Smooth muscle cell of the brain vasculature (primary cell): ENCODE measurements around the gene SPTLC3.

Experiments used
- DNase-seq: peaks from one replicate; pipeline ENCODE4 v3.0.0-alpha.2; 2012; ENCODE audit warnings: low read depth, low spot score

SPTLC3 gene

GRCh38 chr20:13139459-13140150, 130.8 kb downstream of the SPTLC3 start:
- DNase-seq, result no peak

- DNase-seq, result no peak
Measured at GRCh38 chr20:13140201-13140600, 131.4 kb downstream of the SPTLC3 start.

GRCh38 chr20:13140775-13141174, 132.0 kb downstream of the SPTLC3 start:
- no peak for DNase-seq

- DNase-seq, result no peak
Measured at GRCh38 chr20:13141546-13141945, 132.8 kb downstream of the SPTLC3 start.

- no peak for DNase-seq
Measured at GRCh38 chr20:13142143-13142542, 133.4 kb downstream of the SPTLC3 start.

GRCh38 chr20:13147071-13147963, 138.5 kb downstream of the SPTLC3 start:
- peak; percentile 79 for DNase-seq

- DNase-seq, result peak; percentile 15
Measured at GRCh38 chr20:13147971-13148370, 139.2 kb downstream of the SPTLC3 start.

- no peak for DNase-seq
Measured at GRCh38 chr20:13148402-13148801, 139.6 kb downstream of the SPTLC3 start.

GRCh38 chr20:13148961-13149360, 140.2 kb downstream of the SPTLC3 start:
- DNase-seq, result no peak

- no peak for DNase-seq
Measured at GRCh38 chr20:13149371-13150105, 140.8 kb downstream of the SPTLC3 start.

- no peak for DNase-seq
Measured at GRCh38 chr20:13158369-13158768, 149.6 kb downstream of the SPTLC3 start.

- no peak for DNase-seq
Measured at GRCh38 chr20:13159889-13160288, 151.1 kb downstream of the SPTLC3 start.

- DNase-seq, result no peak
Measured at GRCh38 chr20:13165203-13165602, 156.4 kb downstream of the SPTLC3 start.

GRCh38 chr20:13166011-13166410, 157.2 kb downstream of the SPTLC3 start:
- DNase-seq, result no peak

GRCh38 chr20:13166437-13166836, 157.7 kb downstream of the SPTLC3 start:
- no peak for DNase-seq

- no peak for DNase-seq
Measured at GRCh38 chr20:13169086-13169485, 160.3 kb downstream of the SPTLC3 start.

- DNase-seq, result no peak
Measured at GRCh38 chr20:13170771-13171170, 162.0 kb downstream of the SPTLC3 start.

GRCh38 chr20:13173201-13173600, 164.4 kb downstream of the SPTLC3 start:
- no peak for DNase-seq

GRCh38 chr20:13174402-13174801, 165.6 kb downstream of the SPTLC3 start:
- no peak for DNase-seq

- DNase-seq, result no peak
Measured at GRCh38 chr20:13180986-13181889, 172.5 kb downstream of the SPTLC3 start.

GRCh38 chr20:13183005-13183404, 174.2 kb downstream of the SPTLC3 start:
- DNase-seq, result no peak
